Activated CD8-positive, alpha-beta T cell treated with anti-CD3 and anti-CD28 coated beads for 36 hours (primary cell): ENCODE measurements around the gene LIPC. TPM values are rescaled to one million over a fixed set of nuclear protein-coding genes. Genes with fewer than 3 reads are reported as not detected.
"Not testable (repeated sequence)": the region's sequence is repeated elsewhere in the genome, so short reads cannot be mapped to it uniquely, and the experiment has no call there.

Experiments
- ATAC-seq: fragments of 200-7000 bp; cut with Tn5 transposase; one replicate; pipeline ENCODE4 v1.10.0; 2021; ENCODE audit warnings: mild to moderate bottlenecking, moderate library complexity
- CTCF ChIA-PET: fragments of 350-600 bp; sonication (Branson Sonifier 250); formaldehyde crosslinking; loops from one replicate; lab custom pipeline; 2021; ENCODE audit warnings: antibody characterized with exemption; lab: Charles Lee
- POLR2A ChIA-PET: fragments of 350-600 bp; sonication (Branson Sonifier 250); formaldehyde crosslinking; loops from one replicate; lab custom pipeline; 2021; ENCODE audit warnings: antibody characterized with exemption; lab: Charles Lee
- DNase-seq: peaks from one replicate; pipeline ENCODE4 v3.0.0-alpha.2; 2020
- H3K27ac Mint-ChIP-seq: one replicate; pipeline ENCODE4 v1.8.0; 2021; ENCODE audit warnings: mild to moderate bottlenecking, mixed read lengths
- H3K27me3 Mint-ChIP-seq: one replicate; pipeline ENCODE4 v1.8.0; 2021; ENCODE audit warnings: mixed read lengths
- H3K36me3 Mint-ChIP-seq: one replicate; pipeline ENCODE4 v1.8.0; 2021; ENCODE audit warnings: low read depth, mixed read lengths
- H3K4me1 Mint-ChIP-seq: one replicate; pipeline ENCODE4 v1.8.0; 2021; ENCODE audit warnings: low read depth, mixed read lengths
- H3K4me3 Mint-ChIP-seq: one replicate; pipeline ENCODE4 v1.8.0; 2021; ENCODE audit warnings: mild to moderate bottlenecking, moderate library complexity, mixed read lengths
- H3K9me3 Mint-ChIP-seq: one replicate; pipeline ENCODE4 v1.8.0; 2021; ENCODE audit warnings: mixed read lengths
- intact Hi-C: fragments of 100-400 bp; cut with micrococcal nuclease; formaldehyde crosslinking; loops from one replicate; pipeline ENCODE4 v1.10.0; 2022
- total RNA-seq, 2 experiments: library from RNA; stranded (reverse); gene quantifications; one replicate each; pipeline ENCODE4 v1.2.3, GENCODE V29; 2021
- TF ChIP-seq, protein P1 (sequence below): fragments of 200-600 bp; IDR thresholded peaks from one replicate; pipeline ENCODE4 v1.8.0; 2022; ENCODE audit warnings: antibody characterized with exemption, mild to moderate bottlenecking

LIPC gene
- total RNA-seq, 2 experiments from 2014 or later, result 1.0 to 1.2 TPM

DNA sequence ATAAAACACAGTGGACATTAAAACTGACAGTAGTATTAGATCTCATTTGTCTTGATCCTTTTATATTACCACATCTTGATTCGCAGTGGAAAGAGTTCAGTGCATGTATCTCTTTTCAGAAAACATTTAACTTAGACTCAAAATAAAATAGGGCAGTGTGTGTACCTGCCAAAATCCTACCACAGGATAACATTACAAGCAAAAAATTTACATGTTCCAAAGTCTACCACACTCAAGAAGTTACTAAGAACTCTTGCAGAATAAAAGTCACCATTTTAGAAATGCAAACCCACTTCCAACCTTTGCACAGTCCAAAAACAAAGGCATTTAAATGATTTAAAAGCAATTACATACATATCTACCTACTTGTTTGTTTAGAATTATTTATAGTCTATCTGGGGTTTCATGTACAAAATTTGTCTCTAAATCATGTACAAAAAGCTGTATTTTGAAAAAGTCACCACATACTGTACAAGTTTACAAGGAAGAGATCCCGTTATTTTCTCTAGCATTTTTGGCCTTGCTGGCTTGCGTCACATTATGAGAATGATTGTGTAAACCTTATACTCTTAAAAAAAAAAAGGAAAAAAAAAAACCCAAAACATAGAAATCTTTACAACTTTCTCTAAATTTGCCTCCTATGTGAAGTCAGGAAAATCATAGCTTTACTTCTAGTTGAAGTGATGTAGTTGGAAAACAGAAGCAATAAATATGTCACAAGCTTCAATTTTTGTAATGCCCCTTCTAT, 163.9 kb downstream of the LIPC start:
- TF ChIP-seq, protein P1, sequence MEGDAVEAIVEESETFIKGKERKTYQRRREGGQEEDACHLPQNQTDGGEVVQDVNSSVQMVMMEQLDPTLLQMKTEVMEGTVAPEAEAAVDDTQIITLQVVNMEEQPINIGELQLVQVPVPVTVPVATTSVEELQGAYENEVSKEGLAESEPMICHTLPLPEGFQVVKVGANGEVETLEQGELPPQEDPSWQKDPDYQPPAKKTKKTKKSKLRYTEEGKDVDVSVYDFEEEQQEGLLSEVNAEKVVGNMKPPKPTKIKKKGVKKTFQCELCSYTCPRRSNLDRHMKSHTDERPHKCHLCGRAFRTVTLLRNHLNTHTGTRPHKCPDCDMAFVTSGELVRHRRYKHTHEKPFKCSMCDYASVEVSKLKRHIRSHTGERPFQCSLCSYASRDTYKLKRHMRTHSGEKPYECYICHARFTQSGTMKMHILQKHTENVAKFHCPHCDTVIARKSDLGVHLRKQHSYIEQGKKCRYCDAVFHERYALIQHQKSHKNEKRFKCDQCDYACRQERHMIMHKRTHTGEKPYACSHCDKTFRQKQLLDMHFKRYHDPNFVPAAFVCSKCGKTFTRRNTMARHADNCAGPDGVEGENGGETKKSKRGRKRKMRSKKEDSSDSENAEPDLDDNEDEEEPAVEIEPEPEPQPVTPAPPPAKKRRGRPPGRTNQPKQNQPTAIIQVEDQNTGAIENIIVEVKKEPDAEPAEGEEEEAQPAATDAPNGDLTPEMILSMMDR, result no peak
- ATAC-seq (no peak), DNase-seq (no peak)
- Mint-ChIP-seq H3K36me3 (peaks cover 19% of the 10 kb centered on the region), H3K27ac (no peak overlapping the region), H3K27me3 (no peaks in the 10 kb centered on the region), H3K9me3 (no peaks in the 10 kb centered on the region), H3K4me3 (no peak overlapping the region), H3K4me1 (peaks cover 14% of the 10 kb centered on the region)
- intact Hi-C loops, result no loop called here
- CTCF ChIA-PET, result no interaction called here
- POLR2A ChIA-PET, result no interaction called here

DNA sequence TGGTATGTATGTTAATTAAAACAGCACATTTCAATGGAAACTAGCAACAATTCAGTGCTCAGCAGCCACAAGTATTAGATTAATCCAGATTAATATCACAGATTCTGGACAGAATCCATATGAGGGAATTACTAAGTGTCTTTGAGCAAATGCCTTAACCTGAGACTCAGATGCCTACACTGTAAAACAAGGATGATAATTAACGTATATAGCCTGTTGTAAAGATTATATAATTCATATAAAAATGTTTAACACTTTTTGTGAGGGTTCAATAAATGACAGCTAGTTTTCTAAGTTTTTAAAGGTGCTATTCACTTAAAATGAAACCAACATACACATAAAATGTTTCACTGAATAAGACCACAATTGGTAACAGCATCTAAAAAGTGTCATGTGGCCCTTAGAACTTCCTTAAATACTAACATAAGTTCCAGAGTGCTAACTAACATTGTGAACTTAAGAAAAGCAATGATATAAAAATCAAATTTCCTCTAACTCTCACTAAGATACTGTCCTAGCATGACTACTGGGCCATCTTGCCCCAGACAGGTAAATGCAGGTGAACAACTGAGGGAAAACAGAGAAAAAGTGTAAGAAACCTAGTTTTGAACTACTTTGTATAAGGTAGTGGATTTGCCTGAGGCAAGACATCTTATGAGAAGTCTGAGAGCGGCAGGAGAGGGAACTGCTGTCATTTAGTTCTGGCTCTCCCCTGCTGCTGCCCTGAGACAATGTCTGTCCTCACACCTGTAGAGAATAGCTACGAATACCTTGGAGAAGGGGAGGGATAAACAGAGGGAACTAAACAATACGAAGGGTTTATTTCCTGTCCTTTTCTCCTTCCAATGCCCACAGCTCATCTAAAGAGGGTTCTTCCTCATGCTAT, 166.4 kb downstream of the LIPC start:
- no peaks in the 10 kb centered on the region for H3K9me3 Mint-ChIP-seq
- ATAC-seq (no peak), DNase-seq (no peak)
- intact Hi-C loops, result no loop called here
- H3K36me3 Mint-ChIP-seq, result peaks cover 26% of the 10 kb centered on the region
- TF ChIP-seq, protein P1, result no peak
- H3K27me3 Mint-ChIP-seq, result no peaks in the 10 kb centered on the region
- no peak overlapping the region for H3K4me3 Mint-ChIP-seq
- ChIA-PET POLR2A (no interaction called here), CTCF (interaction anchor here (0.7 kb wide), 1 partner anchor 8 kb away, joined by 4 read pairs; no protein-coding TSS in a partner anchor)
- no peak overlapping the region for H3K27ac Mint-ChIP-seq
- peaks cover 14% of the 10 kb centered on the region for H3K4me1 Mint-ChIP-seq

DNA sequence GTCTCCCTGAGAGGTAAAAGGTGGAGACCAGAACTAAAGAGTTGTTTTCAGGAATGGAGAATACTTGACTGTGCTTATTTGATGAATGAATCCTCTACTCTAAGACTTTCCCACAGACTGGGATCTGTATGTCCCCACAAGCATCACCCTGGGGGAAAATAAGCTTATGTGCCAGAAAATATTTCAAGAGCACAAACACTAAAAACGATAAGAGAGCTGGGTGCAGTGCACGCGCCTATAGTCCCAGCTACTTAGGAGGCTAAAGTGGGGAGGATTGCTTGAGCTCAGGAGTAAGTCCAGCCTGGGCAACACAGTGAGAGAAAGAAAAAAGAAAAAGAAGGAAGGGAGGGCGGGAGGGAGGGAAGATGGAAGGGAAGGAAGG, 167.0 kb downstream of the LIPC start:
- H3K27me3 Mint-ChIP-seq, result no peaks in the 10 kb centered on the region
- intact Hi-C loops, result no loop called here
- H3K4me3 Mint-ChIP-seq, result no peak overlapping the region
- H3K27ac Mint-ChIP-seq, result no peak overlapping the region
- peaks cover 14% of the 10 kb centered on the region for H3K4me1 Mint-ChIP-seq
- ChIA-PET CTCF (interaction anchor here (0.7 kb wide), 1 partner anchor 9 kb away, joined by 4 read pairs; no protein-coding TSS in a partner anchor), POLR2A (no interaction called here)
- no peaks in the 10 kb centered on the region for H3K9me3 Mint-ChIP-seq
- TF ChIP-seq, protein P1, result no peak
- no peak for ATAC-seq
- H3K36me3 Mint-ChIP-seq, result peaks cover 26% of the 10 kb centered on the region
- no peak for DNase-seq

DNA sequence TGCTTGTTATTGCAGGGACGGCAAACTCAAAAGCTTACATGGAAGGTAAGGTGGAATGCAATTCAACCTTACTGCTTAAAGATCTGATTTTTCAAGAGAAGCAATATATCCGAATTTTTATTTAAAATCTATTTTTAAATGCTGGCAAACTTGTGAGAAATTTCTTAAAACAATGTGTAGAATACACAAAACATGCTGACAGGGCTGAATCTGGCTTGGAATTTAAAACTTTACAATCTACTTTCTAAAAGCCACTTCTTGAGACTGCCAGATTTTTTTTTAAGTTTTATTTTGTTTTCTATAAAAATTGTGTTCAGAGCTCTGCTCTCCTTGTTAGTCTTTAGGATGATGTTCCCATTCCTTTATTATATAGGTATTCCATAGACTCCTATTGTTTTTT, 171.0 kb downstream of the LIPC start:
- intact Hi-C loops, result no loop called here
- H3K4me3 Mint-ChIP-seq, result no peak overlapping the region
- no peaks in the 10 kb centered on the region for H3K27me3 Mint-ChIP-seq
- peaks cover 26% of the 10 kb centered on the region for H3K36me3 Mint-ChIP-seq
- H3K27ac Mint-ChIP-seq, result no peak overlapping the region
- peaks cover 11% of the 10 kb centered on the region for H3K4me1 Mint-ChIP-seq
- DNase-seq (no peak), ATAC-seq (no peak)
- no peaks in the 10 kb centered on the region for H3K9me3 Mint-ChIP-seq
- CTCF ChIA-PET, result no interaction called here
- TF ChIP-seq, protein P1, result no peak
- POLR2A ChIA-PET, result no interaction called here

DNA sequence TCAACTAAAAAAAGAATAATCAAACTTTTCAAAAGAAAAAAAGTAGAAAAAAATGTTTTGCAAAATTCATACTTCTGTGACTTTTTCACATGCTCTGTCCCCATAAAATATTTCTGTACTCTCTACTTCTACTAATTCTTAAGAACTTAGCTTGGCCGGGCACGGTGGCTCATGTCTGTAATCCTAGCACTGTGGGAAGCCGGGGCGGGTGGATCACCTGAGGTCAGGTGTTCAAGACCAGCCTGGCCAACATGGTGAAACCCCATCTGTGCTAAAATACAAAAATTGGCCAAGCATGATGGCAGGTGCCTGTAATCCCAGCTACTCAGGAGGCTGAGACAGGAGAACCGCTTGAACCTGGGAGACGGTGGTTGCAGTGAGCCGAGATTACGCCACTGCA, 172.1 kb downstream of the LIPC start:
- H3K4me3 Mint-ChIP-seq, intact Hi-C loops, H3K9me3 Mint-ChIP-seq, CTCF ChIA-PET, H3K27me3 Mint-ChIP-seq, DNase-seq, H3K27ac Mint-ChIP-seq, ATAC-seq, POLR2A ChIA-PET: not testable (repeated sequence)
- peaks cover 31% of the 10 kb centered on the region for H3K36me3 Mint-ChIP-seq
- peaks cover 20% of the 10 kb centered on the region for H3K4me1 Mint-ChIP-seq
